Prostate gland (tissue), 2 donors: ENCODE results near the gene CCNDBP1.

Experiments
- CTCF ChIP-seq, 4 experiments: fragments of 200-600 bp in 2 of 4; fragments of 450-650 bp in 2 of 4; sonication (generic) in 2 of 4; IDR thresholded peaks; 1 replicate in 3 of 4; 2 replicates in 1 of 4; pipeline ENCODE4 v1.5.1; 2016 to 2019; ENCODE audit warnings: antibody characterized with exemption in 4 of 4, mild to moderate bottlenecking in 2 of 4, moderate library complexity in 2 of 4
- POLR2A ChIP-seq: fragments of 450-650 bp; IDR thresholded peaks from one replicate; pipeline ENCODE4 v1.6.1; 2016; ENCODE audit warnings: antibody characterized with exemption, mild to moderate bottlenecking
- POLR2AphosphoS5 ChIP-seq: sonication (generic); formaldehyde crosslinking; IDR thresholded peaks from one replicate; pipeline ENCODE4 v1.6.1; 2017; ENCODE audit warnings: antibody characterized with exemption

DNA sequence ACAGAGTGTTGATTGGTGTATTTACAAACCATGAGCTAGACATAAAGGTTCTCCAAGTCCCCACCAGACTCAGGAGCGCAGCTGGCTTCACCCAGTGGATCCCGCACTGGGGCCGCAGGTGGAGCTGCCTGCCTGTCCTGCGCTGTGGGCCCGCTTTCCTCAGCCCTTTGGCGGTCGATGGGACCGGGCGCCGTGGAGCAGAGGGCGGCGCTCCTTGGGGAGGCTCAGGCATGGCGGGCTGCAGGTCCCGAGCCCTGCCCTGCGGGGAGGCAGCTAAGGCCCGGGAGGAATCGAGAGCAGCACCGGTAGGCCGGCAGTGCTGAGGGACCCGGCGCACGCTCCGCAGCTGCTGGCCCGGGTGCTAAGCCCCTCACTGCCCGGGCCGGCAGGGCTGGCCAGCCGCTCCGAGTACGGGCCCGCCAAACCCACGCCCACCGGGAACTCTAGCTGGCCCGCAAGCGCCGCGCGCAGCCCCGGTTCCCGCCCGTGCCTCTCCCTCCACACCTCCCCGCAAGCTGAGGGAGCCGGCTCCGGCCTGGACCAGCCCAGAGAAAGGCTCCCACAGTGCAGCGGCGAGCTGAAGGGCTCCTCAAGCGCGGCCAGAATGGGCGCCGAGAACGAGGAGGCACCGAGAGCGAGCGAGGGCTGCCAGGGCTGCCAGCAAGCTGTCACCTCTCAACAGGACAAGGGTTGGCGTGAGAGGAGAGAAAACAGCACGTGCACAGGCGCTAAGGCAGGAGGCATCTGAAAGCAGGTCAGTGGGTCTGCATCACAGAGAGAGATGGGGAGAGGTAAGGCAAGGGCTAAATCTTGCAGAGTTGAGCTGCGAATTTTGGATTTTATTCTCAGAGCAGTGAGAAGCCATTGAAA lies 41.5 kb downstream of the CCNDBP1 start:
- no peak for TF ChIP-seq CTCF (IDR thresholded peaks at IDR 0.05)
- TF ChIP-seq POLR2AphosphoS5 = no peak
- no peak for TF ChIP-seq POLR2A
